Hematopoietic multipotent progenitor cell treated with erythropoietin and hydrocortisone succinate and interleukin-3 and kit ligand, for 15 days (in vitro differentiated cells): ENCODE results near the gene TMEM132C.
"Not testable (repeated sequence)": the region's sequence is repeated elsewhere in the genome, so short reads cannot be mapped to it uniquely, and the experiment has no call there.

Experiments used
- DNase-seq: peaks from one replicate; pipeline ENCODE4 v3.0.0-alpha.2; 2015; ENCODE audit warnings: low spot score

Gene TMEM132C

GRCh38 chr12:128564956-128565355, 298.0 kb downstream of the TMEM132C start:
- DNase-seq: no peak

GRCh38 chr12:128567730-128568129, 300.8 kb downstream of the TMEM132C start:
- DNase-seq: no peak

- no peak for DNase-seq
Observed at GRCh38 chr12:128570191-128571065, 303.5 kb downstream of the TMEM132C start.

GRCh38 chr12:128571906-128572810, 305.2 kb downstream of the TMEM132C start:
- no peak for DNase-seq

- DNase-seq: no peak
Observed at GRCh38 chr12:128573907-128574306, 306.9 kb downstream of the TMEM132C start.

GRCh38 chr12:128578045-128578444, 311.1 kb downstream of the TMEM132C start:
- DNase-seq: no peak

- DNase-seq: no peak
Observed at GRCh38 chr12:128581321-128581761, 314.4 kb downstream of the TMEM132C start.

GRCh38 chr12:128583453-128583852, 316.5 kb downstream of the TMEM132C start:
- no peak for DNase-seq

- DNase-seq: no peak
Observed at GRCh38 chr12:128586451-128587029, 319.6 kb downstream of the TMEM132C start.

GRCh38 chr12:128587918-128588317, 320.9 kb downstream of the TMEM132C start:
- no peak for DNase-seq

GRCh38 chr12:128592220-128592744, 325.3 kb downstream of the TMEM132C start:
- no peak for DNase-seq

- no peak for DNase-seq
Observed at GRCh38 chr12:128594521-128594920, 327.6 kb downstream of the TMEM132C start.

- no peak for DNase-seq
Observed at GRCh38 chr12:128595609-128596008, 328.6 kb downstream of the TMEM132C start.

- no peak for DNase-seq
Observed at GRCh38 chr12:128600886-128601285, 333.9 kb downstream of the TMEM132C start.

GRCh38 chr12:128603573-128604115, 336.7 kb downstream of the TMEM132C start:
- DNase-seq: no peak

GRCh38 chr12:128604219-128604618, 337.2 kb downstream of the TMEM132C start:
- DNase-seq: not testable (repeated sequence)

- no peak for DNase-seq
Observed at GRCh38 chr12:128606051-128606450, 339.1 kb downstream of the TMEM132C start.

- no peak for DNase-seq
Observed at GRCh38 chr12:128606538-128606937, 339.6 kb downstream of the TMEM132C start.

- DNase-seq: no peak
Observed at GRCh38 chr12:128606970-128607369, 340.0 kb downstream of the TMEM132C start.

GRCh38 chr12:128607641-128608040, 340.7 kb downstream of the TMEM132C start:
- no peak for DNase-seq

GRCh38 chr12:128609861-128610260, 342.9 kb downstream of the TMEM132C start:
- DNase-seq: no peak

GRCh38 chr12:128611736-128612135, 344.8 kb downstream of the TMEM132C start:
- no peak for DNase-seq
